ENCODE results near the gene SEC61B. TPM values are rescaled to one million over a fixed set of nuclear protein-coding genes. Genes with fewer than 3 reads are reported as not detected.

Gene SEC61B
- total RNA-seq, 4 donors from 2014 or later: 41.0 to 99.0 (median 75.1) TPM

GRCh38 chr9:99220011-99220410 is 2.1 kb upstream of the SEC61B start:
- Histone ChIP-seq H3K9me3 (no peaks in the 10 kb centered on the region), H3K27me3 (no peaks in the 10 kb centered on the region), H3K4me3 (peak overlapping the region in 1 of 4 donors; percentile 88), H3K36me3 (peaks cover 0 to 27% (median 0%) of the 10 kb centered on the region in 3 donors), H3K4me1 (peaks cover 0 to 56% (median 30%) of the 10 kb centered on the region in 4 donors), H3K27ac (no peak overlapping the region)
- no peak for DNase-seq (ENCODE audit: low spot score in 2 of 2)
- no peak for TF ChIP-seq EP300 (IDR thresholded peaks at IDR 0.05)
- TF ChIP-seq POLR2A (IDR thresholded peaks at IDR 0.05): no peak
- no peak for TF ChIP-seq CTCF (IDR thresholded peaks at IDR 0.05)
- 77% methylated on average over 4 of the region's 4 CpGs for WGBS, 2 donors

GRCh38 chr9:99221266-99221620 is 839 bp upstream of the SEC61B start:
- Histone ChIP-seq H3K27ac (peak overlapping the region; percentile 85 to 95 (median 90)), H3K4me3 (peak overlapping the region; percentile 76 to 95 (median 90)), H3K27me3 (no peaks in the 10 kb centered on the region), H3K4me1 (peaks cover 0 to 69% (median 30%) of the 10 kb centered on the region in 4 donors), H3K36me3 (peaks cover 0 to 23% (median 0%) of the 10 kb centered on the region in 3 donors), H3K9me3 (no peaks in the 10 kb centered on the region)
- WGBS, 2 donors: 0 to 1% methylated on average over 5 to 23 of the region's 25 CpGs
- DNase-seq (ENCODE audit: low spot score in 2 of 2): no peak
- TF ChIP-seq EP300 (IDR thresholded peaks at IDR 0.05) (no peak), POLR2A (IDR thresholded peaks at IDR 0.05) (no peak), CTCF (IDR thresholded peaks at IDR 0.05) (no peak)

- Histone ChIP-seq H3K4me1 (peaks cover 0 to 66% (median 30%) of the 10 kb centered on the region in 4 donors), H3K27ac (peak overlapping the region; percentile 85 to 95 (median 90)), H3K36me3 (peaks cover 0 to 28% (median 0%) of the 10 kb centered on the region in 3 donors), H3K9me3 (no peaks in the 10 kb centered on the region), H3K27me3 (no peaks in the 10 kb centered on the region), H3K4me3 (peak overlapping the region; percentile 76 to 95 (median 90))
- no peak for TF ChIP-seq POLR2A (IDR thresholded peaks at IDR 0.05)
- no peak for DNase-seq (ENCODE audit: low spot score in 2 of 2)
- 7 to 8% methylated on average over 28 to 29 of the region's 30 CpGs for WGBS, 2 donors
Observed at GRCh38 chr9:99222416-99223270, 561 bp downstream of the SEC61B start.

- H3K36me3 ChIP-seq: peaks cover 0 to 36% (median 0%) of the 10 kb centered on the region in 3 donors
- WGBS, 2 donors: 80 to 92% methylated on average over 2 of the region's 2 CpGs
- H3K27me3 ChIP-seq: no peaks in the 10 kb centered on the region
- H3K27ac ChIP-seq: no peak overlapping the region
- no peak for TF ChIP-seq CTCF (IDR thresholded peaks at IDR 0.05)
- no peaks in the 10 kb centered on the region for H3K9me3 ChIP-seq
- peaks cover 0 to 54% (median 30%) of the 10 kb centered on the region in 4 donors for H3K4me1 ChIP-seq
- DNase-seq (ENCODE audit: low spot score in 2 of 2): no peak
- H3K4me3 ChIP-seq: no peak overlapping the region
Observed at GRCh38 chr9:99224445-99224844, 2.4 kb downstream of the SEC61B start.

GRCh38 chr9:99226054-99226453 is 4.0 kb downstream of the SEC61B start:
- TF ChIP-seq EP300 (IDR thresholded peaks at IDR 0.05) (no peak), POLR2A (IDR thresholded peaks at IDR 0.05) (no peak), CTCF (IDR thresholded peaks at IDR 0.05) (no peak)
- Histone ChIP-seq H3K9me3 (no peaks in the 10 kb centered on the region), H3K4me1 (peaks cover 0 to 38% (median 16%) of the 10 kb centered on the region in 4 donors), H3K36me3 (peaks cover 0 to 52% (median 0%) of the 10 kb centered on the region in 3 donors), H3K27me3 (no peaks in the 10 kb centered on the region), H3K27ac (peak overlapping the region in 1 of 4 donors; percentile 12), H3K4me3 (no peak overlapping the region)
- DNase-seq (ENCODE audit: low spot score in 2 of 2): no peak
- 62 to 71% methylated on average over 5 of the region's 5 CpGs for WGBS, 2 donors
